ENCODE measurements around the gene MPZ.

DNA sequence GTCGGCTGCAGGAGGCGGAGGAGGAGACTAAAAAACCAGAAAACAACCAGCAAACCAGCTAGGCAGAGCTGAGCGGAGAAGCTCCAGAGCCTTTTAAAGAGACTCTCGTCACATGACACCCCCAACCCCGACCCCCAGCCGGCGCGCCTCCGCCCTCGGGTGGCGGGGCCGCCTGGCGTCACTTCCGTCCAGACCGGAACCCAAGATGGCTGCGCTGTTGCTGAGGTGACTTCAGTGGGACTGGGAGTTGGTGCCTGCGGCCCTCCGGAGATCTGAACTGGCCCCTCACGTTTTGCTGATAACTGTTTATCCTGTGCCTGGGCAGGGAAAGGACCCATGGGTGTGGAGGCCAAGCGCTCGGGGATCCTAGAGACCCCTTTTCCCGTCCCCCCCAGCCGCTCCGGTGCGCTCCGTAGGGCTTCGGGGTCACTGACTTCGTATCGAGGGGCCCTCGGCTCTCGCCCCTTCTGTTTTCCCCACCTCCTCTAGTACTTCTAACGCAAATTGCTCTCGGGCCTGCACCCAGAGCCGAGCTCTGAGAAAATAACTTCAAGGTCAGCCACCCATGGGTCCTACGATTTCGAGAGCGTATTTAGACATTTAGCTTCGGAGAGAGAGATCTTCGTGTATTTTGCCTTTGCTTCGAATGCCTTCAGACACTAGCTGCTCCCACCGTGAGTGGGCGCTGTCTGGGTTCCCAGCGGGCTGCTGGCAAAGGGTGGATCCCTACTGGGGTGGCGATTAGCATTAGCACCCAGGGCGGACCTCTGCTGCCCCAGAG is 4.6 kb upstream of the MPZ start, which contains the start of gene SDHC:
- TF ChIP-seq CTCF (IDR thresholded peaks at IDR 0.05; ENCODE audit: poor library complexity) (peak; percentile 47), EZH2 (IDR thresholded peaks at IDR 0.05; ENCODE audit: borderline replicate concordance) (no peak)
